Measurements from ENCODE around the gene CCDC121. TPM values are rescaled to one million over a fixed set of nuclear protein-coding genes. Genes with fewer than 3 reads are reported as not detected.

The CCDC121 gene
- total and polyA plus RNA-seq, 2 of the 4 experiments (the other 2 are of a cell fraction), result 0.65 to 2.0 TPM

DNA sequence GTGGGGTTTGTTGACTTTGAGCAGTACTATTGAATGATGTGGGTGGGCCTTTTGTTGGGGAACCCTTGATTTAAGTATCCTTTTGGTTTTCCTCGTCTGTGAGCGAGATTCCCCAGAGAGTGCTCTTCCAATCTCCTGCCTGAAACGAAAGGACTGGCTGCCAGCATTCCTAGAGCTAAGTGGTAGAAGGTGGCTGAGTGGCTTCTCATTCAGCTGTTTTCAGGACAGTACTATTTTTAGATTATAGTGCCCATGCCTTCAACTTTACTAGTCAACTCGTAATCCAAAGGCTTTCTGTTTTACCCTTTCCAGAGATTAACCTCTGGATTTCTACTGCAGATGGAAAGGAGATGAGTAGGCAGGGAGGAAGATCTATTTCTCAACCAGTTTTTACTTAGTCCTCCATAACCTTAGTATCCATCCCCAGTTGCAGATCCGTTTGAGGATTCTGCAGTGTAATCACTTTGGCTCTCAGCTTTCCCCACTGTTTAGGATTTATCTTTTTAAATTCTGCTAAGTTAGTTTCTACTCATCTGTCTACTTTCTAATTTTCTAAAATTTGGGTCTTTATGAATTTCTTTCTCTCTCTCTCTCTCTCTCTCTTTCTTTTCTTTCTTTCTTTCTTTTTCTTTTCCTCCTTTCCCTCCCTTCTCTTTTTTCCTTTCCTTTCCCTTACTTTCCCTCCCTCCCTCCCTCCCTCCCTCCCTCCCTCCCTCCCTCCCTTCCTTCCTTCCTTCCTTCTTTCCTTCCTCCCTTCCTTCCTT is 44.1 kb upstream of the CCDC121 start:
- TF ChIP-seq, protein P1, sequence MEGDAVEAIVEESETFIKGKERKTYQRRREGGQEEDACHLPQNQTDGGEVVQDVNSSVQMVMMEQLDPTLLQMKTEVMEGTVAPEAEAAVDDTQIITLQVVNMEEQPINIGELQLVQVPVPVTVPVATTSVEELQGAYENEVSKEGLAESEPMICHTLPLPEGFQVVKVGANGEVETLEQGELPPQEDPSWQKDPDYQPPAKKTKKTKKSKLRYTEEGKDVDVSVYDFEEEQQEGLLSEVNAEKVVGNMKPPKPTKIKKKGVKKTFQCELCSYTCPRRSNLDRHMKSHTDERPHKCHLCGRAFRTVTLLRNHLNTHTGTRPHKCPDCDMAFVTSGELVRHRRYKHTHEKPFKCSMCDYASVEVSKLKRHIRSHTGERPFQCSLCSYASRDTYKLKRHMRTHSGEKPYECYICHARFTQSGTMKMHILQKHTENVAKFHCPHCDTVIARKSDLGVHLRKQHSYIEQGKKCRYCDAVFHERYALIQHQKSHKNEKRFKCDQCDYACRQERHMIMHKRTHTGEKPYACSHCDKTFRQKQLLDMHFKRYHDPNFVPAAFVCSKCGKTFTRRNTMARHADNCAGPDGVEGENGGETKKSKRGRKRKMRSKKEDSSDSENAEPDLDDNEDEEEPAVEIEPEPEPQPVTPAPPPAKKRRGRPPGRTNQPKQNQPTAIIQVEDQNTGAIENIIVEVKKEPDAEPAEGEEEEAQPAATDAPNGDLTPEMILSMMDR (conservative IDR thresholded peaks at IDR 0.05; ENCODE audit: low read depth, low read length), result no peak
- TF ChIP-seq, protein P2, sequence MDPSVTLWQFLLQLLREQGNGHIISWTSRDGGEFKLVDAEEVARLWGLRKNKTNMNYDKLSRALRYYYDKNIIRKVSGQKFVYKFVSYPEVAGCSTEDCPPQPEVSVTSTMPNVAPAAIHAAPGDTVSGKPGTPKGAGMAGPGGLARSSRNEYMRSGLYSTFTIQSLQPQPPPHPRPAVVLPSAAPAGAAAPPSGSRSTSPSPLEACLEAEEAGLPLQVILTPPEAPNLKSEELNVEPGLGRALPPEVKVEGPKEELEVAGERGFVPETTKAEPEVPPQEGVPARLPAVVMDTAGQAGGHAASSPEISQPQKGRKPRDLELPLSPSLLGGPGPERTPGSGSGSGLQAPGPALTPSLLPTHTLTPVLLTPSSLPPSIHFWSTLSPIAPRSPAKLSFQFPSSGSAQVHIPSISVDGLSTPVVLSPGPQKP (IDR thresholded peaks at IDR 0.05; ENCODE audit: borderline replicate concordance, low read depth, low read length), result no peak
- TF ChIP-seq BHLHE40 (IDR thresholded peaks at IDR 0.05; ENCODE audit: low read depth, low read length) (no peak), MXI1 (IDR thresholded peaks at IDR 0.05; ENCODE audit: borderline replicate concordance, low read depth, low read length) (no peak)
- no peaks in the 10 kb centered on the region for H3K9me3 ChIP-seq (ENCODE audit: control insufficient read depth, insufficient read depth, low read length)
- no peak overlapping the region for H3K14ac ChIP-seq (replicated peaks; ENCODE audit: low read depth, low read length)
- H3K9ac ChIP-seq (ENCODE audit: low read depth, low read length), result no peak overlapping the region
- no peak overlapping the region for H3K18ac ChIP-seq (ENCODE audit: low read depth, low read length)
- H2AK5ac ChIP-seq (ENCODE audit: low read depth, low read length), result no peak overlapping the region
- no peak overlapping the region for H2AFZ ChIP-seq (replicated peaks; ENCODE audit: low read length, poor library complexity)
- H3K4me1 ChIP-seq (ENCODE audit: control insufficient read depth, insufficient read depth, low read length), result no peaks in the 10 kb centered on the region
- no peak overlapping the region for H3K56ac ChIP-seq (ENCODE audit: extremely low read depth, insufficient read depth, low read length)
- H3K27me3 ChIP-seq (ENCODE audit: control insufficient read depth, insufficient read depth, low read length), result no peaks in the 10 kb centered on the region
- no peak overlapping the region for H3K4ac ChIP-seq (ENCODE audit: low read depth, low read length)
- H2BK5ac ChIP-seq (ENCODE audit: low read depth, low read length, poor library complexity, severe bottlenecking), result no peak overlapping the region
- no TSS peak for BruUV-seq (replicated peaks)
- H3K4me3 ChIP-seq (ENCODE audit: insufficient read depth, low read depth, low read length), result no peak overlapping the region
- DNase-seq, result no peak
- H3K36me3 ChIP-seq (ENCODE audit: control insufficient read depth, insufficient read depth, low read length), result peaks cover 25% of the 10 kb centered on the region
- no CpG with 5 or more reads among the region's 5 CpGs for WGBS, 2 experiments (ENCODE audit: extremely low coverage in 2 of 2, insufficient read length in 1 of 2)
- H3K9me1 ChIP-seq (ENCODE audit: insufficient read depth, low read length), result no peaks in the 10 kb centered on the region
- no peak overlapping the region for H4K5ac ChIP-seq (ENCODE audit: low read depth, low read length)
- no peaks in the 10 kb centered on the region for H4K20me1 ChIP-seq (ENCODE audit: insufficient read depth, low read length)
- no peak overlapping the region for H2BK15ac ChIP-seq (ENCODE audit: low read depth, low read length)
- in situ Hi-C loops (cut with MboI; ENCODE audit: low sequenced_read_pairs) (no loop called here), dilution Hi-C loops (cut with HindIII; ENCODE audit: low sequenced_read_pairs, unreplicated experiment) (no loop called here), intact Hi-C loops (cut with micrococcal nuclease) (no loop called here)
- H2BK120ac ChIP-seq (ENCODE audit: low read depth, low read length), result no peak overlapping the region
- no peak overlapping the region for H3K4me2 ChIP-seq (ENCODE audit: low read depth, low read length)
- H2AK9ac ChIP-seq (replicated peaks; ENCODE audit: low read depth, low read length, poor library complexity), result no peak overlapping the region
- ATAC-seq (ENCODE audit: low read depth), result no peak
- ChIA-PET POLR2A (ENCODE audit: unreplicated experiment) (no interaction called here), CTCF (no interaction called here)
- no peak overlapping the region for H4K91ac ChIP-seq (ENCODE audit: insufficient read depth, low read depth, low read length)
- peaks cover 0 to 2% of the 10 kb centered on the region in 2 experiments; a peak in 1 of 4 replicates for H3K79me1 ChIP-seq (ENCODE audit: low read depth in 1 of 2, low read length in 2 of 2)
- H2BK20ac ChIP-seq (ENCODE audit: low read depth, low read length), result no peak overlapping the region
- H3K23ac ChIP-seq (ENCODE audit: low read depth, low read length), result no peak overlapping the region
- no peak overlapping the region for H3K27ac ChIP-seq (ENCODE audit: insufficient read depth, low read length)
- no peak overlapping the region for H4K8ac ChIP-seq (ENCODE audit: low read depth in 2 of 2, low read length in 2 of 2)
